ENCODE data around the gene FXYD1. TPM values are rescaled to one million over a fixed set of nuclear protein-coding genes. Genes with fewer than 3 reads are reported as not detected.
A peak's percentile ranks its signal among the peaks of the same experiment; 100 is the strongest.
"Not testable (repeated sequence)": the region's sequence is repeated elsewhere in the genome, so short reads cannot be mapped to it uniquely, and the experiment has no call there.

The FXYD1 gene
- total RNA-seq, 1 donor from 2014 or later: not detected

GRCh38 chr19:35123573-35123972 is 15.1 kb upstream of the FXYD1 start:
- no peak for FAIRE-seq
- DNase-seq (ENCODE audit: low spot score in 2 of 2): no peak

DNA sequence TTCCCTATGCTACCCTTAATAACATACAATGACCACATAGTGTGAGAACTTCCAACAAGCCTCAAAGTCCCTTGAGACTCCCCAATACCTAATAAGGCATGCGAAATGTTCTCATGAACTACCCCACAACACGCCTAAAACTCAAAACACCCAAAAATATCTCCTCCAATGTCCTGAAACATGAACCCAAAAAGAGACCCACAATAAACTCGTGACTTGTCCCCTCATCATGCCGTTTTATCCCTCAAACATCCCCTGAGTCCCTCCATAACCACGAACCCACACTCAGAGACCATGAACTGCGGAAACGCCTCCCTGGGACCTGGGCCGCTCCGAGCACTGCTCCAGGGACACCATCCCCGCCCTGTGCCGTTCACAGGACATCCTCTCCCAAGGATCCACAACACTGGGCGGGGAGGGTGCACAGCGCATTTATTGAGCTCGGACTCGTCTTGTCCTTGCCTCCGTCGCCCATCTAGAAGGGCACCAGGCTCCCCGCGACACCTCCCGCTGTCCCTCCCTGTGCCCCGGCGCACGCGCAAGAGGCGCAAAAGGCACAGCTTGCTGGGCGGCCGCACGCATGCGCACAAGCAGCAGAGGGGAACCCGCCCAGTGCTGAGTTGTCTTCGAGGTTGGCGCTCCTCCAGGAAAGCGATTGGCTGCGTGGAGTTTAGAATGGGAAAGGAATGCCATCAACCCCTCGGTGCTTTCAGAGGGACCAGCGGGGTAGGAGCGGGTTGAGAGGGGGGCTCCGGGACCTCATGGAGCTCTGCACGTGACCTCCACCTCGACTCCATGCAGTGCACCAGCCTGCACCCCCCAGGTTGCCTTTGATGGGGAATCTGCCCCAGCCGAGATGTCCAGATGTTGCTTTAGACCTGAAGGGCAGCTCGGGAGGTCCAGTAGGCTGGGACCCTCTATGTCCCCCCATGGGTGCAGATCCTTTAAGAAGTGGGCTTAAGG is 14.2 kb upstream of the FXYD1 start:
- FAIRE-seq (no peak), DNase-seq (ENCODE audit: low spot score in 2 of 2) (peak; percentile 90 to 96)

DNA sequence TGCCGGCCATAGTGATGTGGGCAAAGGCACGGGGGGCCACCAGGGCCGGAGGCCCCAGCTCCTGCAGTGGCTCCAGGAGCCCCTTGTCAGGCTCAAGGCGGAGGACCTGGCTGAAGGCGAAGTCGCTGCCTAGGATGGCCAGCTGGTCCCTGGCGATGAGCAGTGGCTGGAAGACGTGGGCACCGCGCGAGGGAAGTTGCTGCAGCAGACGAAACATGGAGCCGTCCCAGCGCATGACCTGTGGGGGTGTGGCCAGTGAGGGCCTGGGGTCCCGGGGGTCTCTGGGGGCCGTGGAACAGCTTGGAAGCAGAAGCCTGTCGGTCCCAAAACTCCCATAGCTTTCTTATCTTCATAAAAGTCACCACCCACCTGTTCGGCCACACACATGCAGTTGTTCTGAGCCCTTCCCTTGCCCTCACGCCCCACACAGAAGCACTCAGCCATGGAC is 13.3 kb upstream of the FXYD1 start:
- no peak for DNase-seq (ENCODE audit: low spot score in 2 of 2)
- no peak for FAIRE-seq

GRCh38 chr19:35125749-35126623 is 12.6 kb upstream of the FXYD1 start:
- FAIRE-seq: no peak

DNA sequence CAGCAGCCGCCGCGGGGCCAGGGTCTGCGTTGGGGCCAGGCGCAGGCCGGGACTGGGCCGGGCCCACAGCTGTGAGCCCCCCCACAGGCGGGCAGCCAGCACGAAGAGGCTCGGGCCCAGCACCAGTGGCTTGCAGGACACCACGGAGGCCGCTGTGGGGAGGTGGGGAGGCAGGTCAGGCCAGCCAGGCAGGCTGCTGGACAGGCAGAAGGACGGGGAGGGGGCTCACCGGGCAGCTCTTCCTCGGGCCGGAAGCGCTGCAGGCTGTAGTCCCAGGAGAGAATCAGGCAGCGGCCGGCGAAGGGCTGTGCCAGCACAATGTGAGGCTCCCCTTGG is 12.0 kb upstream of the FXYD1 start:
- DNase-seq (ENCODE audit: low spot score in 2 of 2) (peak in 1 of 2 donors; percentile 65), FAIRE-seq (no peak)

More at GRCh38 chr19:35125749-35126623, 12.6 kb upstream of the FXYD1 start:
- DNase-seq (ENCODE audit: low spot score in 2 of 2): no peak

GRCh38 chr19:35127871-35128270 is 10.8 kb upstream of the FXYD1 start:
- DNase-seq (ENCODE audit: low spot score in 2 of 2): no peak
- FAIRE-seq: no peak

DNA sequence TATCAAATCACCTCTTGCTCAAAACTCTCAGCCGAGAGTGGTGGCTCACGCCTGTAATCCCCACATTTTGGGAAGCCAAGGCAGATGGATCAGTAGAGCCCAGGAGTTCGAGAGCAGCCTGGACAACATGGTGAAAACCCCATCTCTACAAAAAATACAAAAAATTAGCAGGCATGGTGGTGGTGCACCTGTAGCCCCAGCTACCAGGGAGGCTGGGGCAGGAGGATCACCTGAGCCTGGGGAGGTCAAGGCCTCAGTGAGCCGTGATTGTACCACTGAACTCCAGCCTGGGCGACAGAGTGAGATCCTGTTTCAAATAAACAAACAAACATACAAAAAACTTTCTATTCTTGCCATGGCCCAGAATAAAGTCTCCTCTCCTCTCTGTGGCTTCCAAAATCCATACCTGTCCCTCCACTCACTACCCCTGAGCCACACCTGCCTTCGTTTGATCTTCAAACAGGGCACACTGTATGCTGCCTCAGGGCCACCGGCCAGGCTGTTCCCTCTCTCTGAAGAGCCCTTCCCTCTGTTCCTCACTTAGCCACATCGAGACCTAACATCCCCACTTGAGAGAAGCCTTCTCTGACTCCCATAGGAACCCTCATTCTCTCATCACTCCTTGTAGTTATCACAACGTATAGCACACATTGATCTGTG is 10.1 kb upstream of the FXYD1 start:
- FAIRE-seq: no peak
- DNase-seq (ENCODE audit: low spot score in 2 of 2): no peak

DNA sequence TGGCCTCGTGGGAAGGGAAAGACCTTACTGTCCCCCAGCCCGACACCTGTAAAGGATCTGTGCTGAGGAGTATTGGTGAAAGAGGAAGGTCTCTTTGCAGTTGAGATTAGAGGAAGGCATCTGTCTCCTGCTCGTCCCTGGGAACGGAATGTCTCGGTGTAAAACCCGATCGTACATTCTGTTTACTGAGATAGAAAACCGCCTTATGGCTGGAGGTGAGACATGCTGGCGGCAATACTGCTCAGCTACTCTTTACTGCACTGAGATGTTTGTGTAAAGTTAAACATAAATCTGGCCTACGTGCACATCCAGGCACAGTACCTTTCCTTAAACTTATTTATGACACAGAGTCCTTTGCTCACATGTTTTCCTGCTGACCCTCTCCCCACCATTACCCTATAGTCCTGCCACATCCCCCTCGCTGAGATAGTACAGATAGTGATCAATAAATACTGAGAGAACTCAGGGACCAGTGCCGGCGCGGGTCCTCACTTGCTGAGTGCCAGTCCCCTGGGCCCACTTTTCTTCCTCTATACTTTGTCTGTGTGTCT is 8.8 kb upstream of the FXYD1 start:
- not testable (repeated sequence) for FAIRE-seq

GRCh38 chr19:35130761-35131720 is 7.6 kb upstream of the FXYD1 start:
- FAIRE-seq: no peak
- no peak for DNase-seq (ENCODE audit: low spot score in 2 of 2)

More for the DNA sequence above, 8.8 kb upstream of the FXYD1 start:
- not testable (repeated sequence) for DNase-seq (ENCODE audit: low spot score in 2 of 2)

DNA sequence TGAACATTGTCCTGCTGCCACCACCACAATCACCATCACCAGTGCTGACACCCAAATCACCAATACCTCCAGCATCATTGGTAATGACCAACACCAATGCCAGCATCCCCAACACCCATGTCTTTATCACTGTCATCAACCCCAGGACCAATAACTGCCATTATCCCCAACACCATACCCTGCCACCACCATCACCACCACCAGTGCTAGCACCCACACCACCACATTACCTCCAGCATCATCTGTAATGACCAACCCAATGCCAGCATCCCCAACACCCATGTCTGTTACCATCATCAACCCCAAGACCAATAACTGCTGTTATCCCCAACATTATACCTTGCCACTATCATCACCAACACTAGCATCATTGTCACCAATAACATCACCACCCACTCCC is 6.4 kb upstream of the FXYD1 start:
- no peak for DNase-seq (ENCODE audit: low spot score in 2 of 2)
- FAIRE-seq: no peak

- FAIRE-seq: no peak
- no peak for DNase-seq (ENCODE audit: low spot score in 2 of 2)
Observed at GRCh38 chr19:35133826-35134225, 4.8 kb upstream of the FXYD1 start.

DNA sequence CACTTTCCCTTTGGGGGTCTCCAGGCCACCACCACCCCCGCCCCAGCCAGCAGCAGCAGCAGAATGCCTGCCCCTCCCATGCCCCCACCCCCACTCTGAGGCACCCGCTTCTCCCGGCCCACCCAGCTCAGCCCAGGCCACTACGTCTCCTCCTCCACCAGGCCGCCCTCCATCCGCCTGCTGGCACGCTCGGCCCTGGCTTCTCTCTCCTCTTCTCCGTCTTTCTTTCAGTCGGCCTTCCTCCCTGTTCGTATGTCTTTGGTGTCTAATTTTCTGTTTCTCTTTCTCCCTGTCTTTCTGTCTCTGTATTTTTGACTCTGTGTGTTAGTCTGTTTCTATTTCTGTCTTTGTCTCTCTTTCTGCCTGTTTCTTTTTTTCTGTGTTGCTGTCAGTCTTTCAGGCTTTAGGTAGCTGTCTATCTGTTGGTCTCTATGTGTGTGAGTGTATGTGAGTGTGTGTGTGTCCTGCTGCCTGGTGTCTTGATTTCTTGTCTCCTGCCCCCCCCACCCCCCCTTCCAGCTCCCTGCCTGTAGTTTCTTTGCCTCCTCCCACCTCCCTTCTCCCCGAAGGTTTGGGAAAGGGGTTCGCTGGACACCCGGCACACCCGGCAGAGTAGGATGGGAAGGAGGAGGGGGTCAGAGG is 3.9 kb upstream of the FXYD1 start, which contains the start of gene LGI4:
Gene LGI4 (minus strand): TSS at position 459 of the 642 bp plus-strand sequence. CDS start 379 bp downstream, at position 80.
- FAIRE-seq (no peak), DNase-seq (ENCODE audit: low spot score in 2 of 2) (no peak)

DNA sequence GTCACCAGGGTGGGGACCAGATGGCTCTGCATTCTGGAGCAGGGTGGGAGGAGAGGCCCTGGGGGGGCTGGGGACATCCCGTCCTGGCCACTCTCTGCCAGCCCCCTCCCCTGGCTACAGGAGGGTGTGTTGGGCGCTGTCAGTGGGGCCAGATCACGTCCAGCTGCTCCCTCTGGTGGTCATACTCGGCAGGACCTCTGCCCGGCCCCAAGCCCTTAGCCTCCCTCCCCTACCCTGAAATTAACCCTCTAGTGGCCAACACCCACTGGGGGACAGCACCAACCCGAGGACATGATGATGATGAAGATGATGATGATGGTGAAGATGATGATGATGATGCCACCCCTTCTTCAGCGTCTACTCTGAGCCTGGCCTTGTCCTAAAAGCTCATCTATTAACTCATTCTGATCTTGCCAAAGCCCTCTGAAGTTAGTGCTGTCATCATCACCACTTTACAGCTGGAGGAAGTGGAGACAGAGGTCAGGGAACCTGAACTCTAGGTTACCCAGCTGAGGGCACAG is 3.2 kb upstream of the FXYD1 start:
- FAIRE-seq: no peak

DNA sequence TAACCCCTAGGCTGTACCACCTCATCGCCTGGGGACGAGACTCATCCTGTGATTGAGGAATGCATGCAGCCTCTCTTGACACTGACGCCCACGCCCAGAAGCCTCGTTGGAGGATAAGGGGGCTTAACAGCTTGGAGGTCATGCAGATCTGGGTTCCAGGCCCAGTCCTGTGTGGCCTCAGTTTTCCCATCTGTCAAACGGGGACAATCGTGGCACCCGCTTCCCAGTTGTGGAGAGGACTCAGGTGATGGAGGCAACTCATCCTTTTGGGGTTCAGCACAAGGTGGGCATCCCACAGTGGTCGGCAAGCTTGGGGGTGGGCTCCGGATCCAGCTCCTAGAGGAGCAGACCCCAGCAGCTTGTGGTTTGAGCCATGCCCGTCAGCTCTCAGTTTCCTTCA is 2.4 kb upstream of the FXYD1 start:
- DNase-seq (ENCODE audit: low spot score in 2 of 2) (no peak), FAIRE-seq (no peak)

More for the DNA sequence above, 3.2 kb upstream of the FXYD1 start:
- peak; percentile 89 to 90 for DNase-seq (ENCODE audit: low spot score in 2 of 2)

- DNase-seq (ENCODE audit: low spot score in 2 of 2): no peak
- FAIRE-seq: no peak
Observed at GRCh38 chr19:35136977-35137702, 1.5 kb upstream of the FXYD1 start.

GRCh38 chr19:35140207-35140961 is 1.8 kb downstream of the FXYD1 start:
- FAIRE-seq (no peak), DNase-seq (ENCODE audit: low spot score in 2 of 2) (no peak)
